HCT116 (cell line): ENCODE results near the gene TJP1. TPM values are rescaled to one million over a fixed set of nuclear protein-coding genes. Genes with fewer than 3 reads are reported as not detected.

Experiments used
- ATAC-seq: fragments of 200-7000 bp; cut with Tn5 transposase; 2 replicates; pipeline ENCODE4 v1.9.1; 2020; ENCODE audit warnings: mild to moderate bottlenecking, moderate library complexity
- BruUV-seq: library from RNA; stranded (reverse); fragments of 400-500 nt; replicated peaks from 2 replicates; lab custom pipeline; 2021; lab: Mats Ljungman, UMichigan
- CTCF ChIA-PET: fragments of 300-600 bp; sonication (Branson Sonifier 250); formaldehyde crosslinking; loops from one replicate; lab custom pipeline; 2021; ENCODE audit warnings: antibody characterized with exemption; lab: Charles Lee
- POLR2A ChIA-PET: fragments of 300-600, 350-600 bp; sonication (Branson Sonifier 250); formaldehyde crosslinking; loops from one replicate; lab custom pipeline; 2021; ENCODE audit warnings: antibody characterized with exemption; lab: Charles Lee
- RAD21 ChIA-PET, 2 experiments: fragments of 300-600 bp; sonication (Branson Sonifier 250); formaldehyde crosslinking; loops; one replicate each; lab custom pipeline; 2023; ENCODE audit warnings: low total read pairs in 2 of 2; ENCODE audit not compliant: uncharacterized antibody in 2 of 2, unreplicated experiment in 2 of 2, low non-redundant PET in 1 of 2; lab: Charles Lee
- DNase-seq: peaks from one replicate; pipeline ENCODE4 v3.0.0-alpha.2; 2010; ENCODE audit warnings: low read depth, low spot score
- H2AFZ ChIP-seq: fragments of 200-600 bp; shearing (Covaris generic), sonication (generic); 2 replicates; pipeline ENCODE4 v1.6.1; 2017; ENCODE audit warnings: low read depth, mixed run types, mixed read lengths, antibody characterized with exemption, low read length; ENCODE audit not compliant: poor library complexity, severe bottlenecking
- H3K27ac ChIP-seq: 2 replicates; pipeline ENCODE4 v1.5.1; 2012; ENCODE audit warnings: low read depth, low read length
- H3K27me3 ChIP-seq: fragments of 200-600 bp; sonication (generic); 2 replicates; pipeline ENCODE4 v1.6.1; 2016; ENCODE audit warnings: mixed run types, low read length, mixed read lengths; ENCODE audit not compliant: insufficient read depth
- H3K36me3 ChIP-seq, 2 experiments: fragments of 200-500 bp in 1 of 2; fragments of 200-600 bp in 1 of 2; sonication (Bioruptor generic) in 1 of 2; sonication (generic) in 1 of 2; 2 replicates each; pipeline versions ENCODE4 v1.5.1 to v1.6.1; 2014 to 2016; ENCODE audit warnings: low read length in 2 of 2, inconsistent platforms in 1 of 2, mixed read lengths in 1 of 2, mixed run types in 1 of 2; ENCODE audit not compliant: insufficient read depth in 2 of 2, control insufficient read depth in 1 of 2
- H3K4me1 ChIP-seq, 2 experiments: fragments of 200-600 bp in 1 of 2; sonication (generic) in 1 of 2; 2 replicates each; pipeline versions ENCODE4 v1.5.1 to v1.6.1; 2012 to 2017; ENCODE audit warnings: low read length in 2 of 2, inconsistent platforms in 1 of 2, mild to moderate bottlenecking in 1 of 2, mixed read lengths in 1 of 2, mixed run types in 1 of 2, moderate library complexity in 1 of 2; ENCODE audit not compliant: insufficient read depth in 2 of 2, control insufficient read depth in 1 of 2
- H3K4me2 ChIP-seq: fragments of 200-600 bp; sonication (generic); 2 replicates; pipeline ENCODE4 v1.6.1; 2017; ENCODE audit warnings: mixed run types, low read length, mixed read lengths
- H3K4me3 ChIP-seq, 2 experiments: fragments of 200-600 bp in 1 of 2; sonication (generic) in 1 of 2; replicated peaks in 1 of 2; 2 replicates each; pipeline ENCODE4 v1.5.1; 2011 to 2016; ENCODE audit warnings: low read length in 2 of 2, control low read depth in 1 of 2, low read depth in 1 of 2, mild to moderate bottlenecking in 1 of 2, mixed read lengths in 1 of 2, mixed run types in 1 of 2
- H3K79me2 ChIP-seq: fragments of 200-600 bp; sonication (generic); 2 replicates; pipeline ENCODE4 v1.6.1; 2017; ENCODE audit warnings: mild to moderate bottlenecking, mixed run types, low read length, moderate library complexity, mixed read lengths; ENCODE audit not compliant: insufficient read depth
- H3K9ac ChIP-seq: fragments of 200-600 bp; sonication (generic); 2 replicates; pipeline ENCODE4 v1.6.1; 2016; ENCODE audit warnings: low read length, mixed read lengths
- H3K9me2 ChIP-seq: fragments of 200-600 bp; sonication (generic), shearing (Covaris generic); 2 replicates; pipeline ENCODE4 v1.6.1; 2017; ENCODE audit warnings: mixed run types, mild to moderate bottlenecking, moderate library complexity; ENCODE audit not compliant: insufficient read depth
- H3K9me3 ChIP-seq, 2 experiments: fragments of 200-500 bp in 1 of 2; fragments of 200-600 bp in 1 of 2; sonication (Bioruptor generic) in 1 of 2; sonication (generic) in 1 of 2; 2 replicates each; pipeline ENCODE4 v1.6.1; 2014 to 2017; ENCODE audit warnings: low read length in 2 of 2, mixed read lengths in 2 of 2, inconsistent platforms in 1 of 2, low read depth in 1 of 2, mild to moderate bottlenecking in 1 of 2, mixed run types in 1 of 2, moderate library complexity in 1 of 2; ENCODE audit not compliant: control insufficient read depth in 1 of 2, insufficient read depth in 1 of 2
- H4K20me1 ChIP-seq: fragments of 200-600 bp; sonication (generic), shearing (Covaris generic); 2 replicates; pipeline ENCODE4 v1.6.1; 2017; ENCODE audit warnings: mixed run types, mild to moderate bottlenecking, moderate library complexity; ENCODE audit not compliant: insufficient read depth
- ATF3 ChIP-seq: IDR thresholded peaks from 2 replicates; pipeline ENCODE4 v1.6.1; 2012
- REST ChIP-seq: IDR thresholded peaks from 2 replicates; pipeline ENCODE4 v1.6.1; 2012; ENCODE audit warnings: low read depth
- SIN3A ChIP-seq: IDR thresholded peaks from 2 replicates; pipeline ENCODE4 v1.6.1; 2012; ENCODE audit warnings: low read depth
- SP1 ChIP-seq: IDR thresholded peaks from 2 replicates; pipeline ENCODE4 v1.6.1; 2012; ENCODE audit warnings: low read depth
- YY1 ChIP-seq: IDR thresholded peaks from 2 replicates; pipeline ENCODE4 v1.6.1; 2011; ENCODE audit warnings: low read length, low read depth, moderate library complexity, mild to moderate bottlenecking; ENCODE audit not compliant: insufficient replicate concordance; ENCODE audit errors: extremely low read depth
- ZBTB33 ChIP-seq: IDR thresholded peaks from 2 replicates; pipeline ENCODE4 v1.6.1; 2011; ENCODE audit warnings: mild to moderate bottlenecking, low read length, moderate library complexity; ENCODE audit not compliant: insufficient replicate concordance; ENCODE audit errors: extremely low read depth
- ZNF274 ChIP-seq: fragments of 200-500 bp; sonication (Bioruptor generic); IDR thresholded peaks from 2 replicates; pipeline ENCODE4 v1.6.1; 2014; ENCODE audit warnings: mild to moderate bottlenecking, low read depth, low read length, inconsistent platforms
- intact Hi-C: fragments of 100-400 bp; cut with micrococcal nuclease; formaldehyde crosslinking; loops from 2 replicates; pipeline ENCODE4 v1.10.0; 2022
- total RNA-seq: library from RNA; stranded (reverse); gene quantifications from one replicate; pipeline ENCODE4 v1.2.1, GENCODE V29; 2021; ENCODE audit not compliant: unreplicated experiment

Gene TJP1
- total RNA-seq, 1 experiment from 2014 or later: 83.6 TPM

GRCh38 chr15:29832709-29833108 lies 10.4 kb upstream of the TJP1 start:
- ATAC-seq (no peak), DNase-seq (no peak)
- no peaks in the 10 kb centered on the region for H3K9me3 ChIP-seq
- no peaks in the 10 kb centered on the region for H4K20me1 ChIP-seq
- TF ChIP-seq REST: no peak
- TF ChIP-seq SP1: no peak
- TF ChIP-seq SIN3A: no peak
- TF ChIP-seq ZNF274: no peak
- no peak for TF ChIP-seq YY1
- no peak for TF ChIP-seq ATF3
- TF ChIP-seq ZBTB33: no peak
- no peaks in the 10 kb centered on the region for H3K36me3 ChIP-seq
- no peaks in the 10 kb centered on the region for H3K27me3 ChIP-seq
- intact Hi-C loops: no loop called here
- H3K79me2 ChIP-seq: no peaks in the 10 kb centered on the region
- no peak overlapping the region for H3K4me2 ChIP-seq
- H3K4me3 ChIP-seq: no peak overlapping the region
- no TSS peak for BruUV-seq
- no peaks in the 10 kb centered on the region for H3K4me1 ChIP-seq
- H3K9ac ChIP-seq: no peak overlapping the region
- no peaks in the 10 kb centered on the region for H3K9me2 ChIP-seq
- H2AFZ ChIP-seq: no peak overlapping the region
- ChIA-PET CTCF (no interaction called here), RAD21 (no interaction called here), POLR2A (no interaction called here)
- no peak overlapping the region for H3K27ac ChIP-seq
